HG02610 (cell line): ENCODE data around the gene AKNAD1.

Experiments used
- ATAC-seq: cut with Tn5 transposase; IDR thresholded peaks from one replicate; pipeline ENCODE4 v1.9.1; 2021; ENCODE audit warnings: mild to moderate bottlenecking, moderate library complexity; ENCODE audit not compliant: unreplicated experiment

The AKNAD1 gene

GRCh38 chr1:108865316-108865910 lies 8.5 kb upstream of the AKNAD1 start:
- no peak for ATAC-seq

- ATAC-seq, result no peak
Observed at GRCh38 chr1:108863984-108864383, 7.1 kb upstream of the AKNAD1 start.

GRCh38 chr1:108862698-108863477 lies 6.0 kb upstream of the AKNAD1 start:
- no peak for ATAC-seq

- no peak for ATAC-seq
Observed at GRCh38 chr1:108862017-108862610, 5.2 kb upstream of the AKNAD1 start.

- ATAC-seq, result no peak
Observed at GRCh38 chr1:108861566-108861965, 4.7 kb upstream of the AKNAD1 start.

GRCh38 chr1:108860190-108860907 lies 3.5 kb upstream of the AKNAD1 start:
- no peak for ATAC-seq

- no peak for ATAC-seq
Observed at GRCh38 chr1:108858230-108858950, 1.5 kb upstream of the AKNAD1 start.

GRCh38 chr1:108854221-108855019 lies 2.5 kb downstream of the AKNAD1 start:
- ATAC-seq, result no peak

- no peak for ATAC-seq
Observed at GRCh38 chr1:108852221-108852975, 4.5 kb downstream of the AKNAD1 start.

GRCh38 chr1:108851567-108851966 lies 5.3 kb downstream of the AKNAD1 start:
- no peak for ATAC-seq

- no peak for ATAC-seq
Observed at GRCh38 chr1:108850929-108851328, 6.0 kb downstream of the AKNAD1 start.

- ATAC-seq, result no peak
Observed at GRCh38 chr1:108848806-108849205, 8.1 kb downstream of the AKNAD1 start.

- ATAC-seq, result no peak
Observed at GRCh38 chr1:108847494-108847893, 9.4 kb downstream of the AKNAD1 start.

- ATAC-seq, result no peak
Observed at GRCh38 chr1:108845991-108846390, 10.9 kb downstream of the AKNAD1 start.

GRCh38 chr1:108845446-108845845 lies 11.4 kb downstream of the AKNAD1 start:
- ATAC-seq, result no peak

GRCh38 chr1:108843390-108844137 lies 13.3 kb downstream of the AKNAD1 start:
- ATAC-seq, result no peak

GRCh38 chr1:108842525-108843181 lies 14.2 kb downstream of the AKNAD1 start:
- no peak for ATAC-seq

GRCh38 chr1:108841703-108842102 lies 15.2 kb downstream of the AKNAD1 start:
- no peak for ATAC-seq
